HEK293 (cell line): ENCODE measurements around the gene FUBP3.

ENCODE experiments used
- ATF2 ChIP-seq: fragments of 450-650 bp; formaldehyde crosslinking; IDR thresholded peaks from 2 replicates; pipeline ENCODE4 v1.5.1; 2016; ENCODE audit warnings: missing biosample characterization, missing genetic modification characterization, low read depth
- GLIS1 ChIP-seq: fragments of 450-650 bp; formaldehyde crosslinking; IDR thresholded peaks from 2 replicates; pipeline ENCODE4 v1.5.1; 2016; ENCODE audit warnings: missing biosample characterization, missing genetic modification characterization
- KLF1 ChIP-seq: fragments of 450-650 bp; formaldehyde crosslinking; IDR thresholded peaks from 2 replicates; pipeline ENCODE4 v1.5.1; 2016; ENCODE audit warnings: missing biosample characterization, missing genetic modification characterization
- KLF17 ChIP-seq: fragments of 450-650 bp; formaldehyde crosslinking; IDR thresholded peaks from 2 replicates; pipeline ENCODE4 v1.5.1; 2016; ENCODE audit warnings: missing biosample characterization, missing genetic modification characterization
- MYNN ChIP-seq: fragments of 450-650 bp; formaldehyde crosslinking; IDR thresholded peaks from 2 replicates; pipeline ENCODE4 v1.5.1; 2016; ENCODE audit warnings: missing biosample characterization, missing genetic modification characterization, borderline replicate concordance
- OSR2 ChIP-seq: fragments of 450-650 bp; formaldehyde crosslinking; IDR thresholded peaks from 2 replicates; pipeline ENCODE4 v1.5.1; 2016; ENCODE audit warnings: missing biosample characterization, missing genetic modification characterization
- PRDM2 ChIP-seq: fragments of 450-650 bp; formaldehyde crosslinking; IDR thresholded peaks from 2 replicates; pipeline ENCODE4 v1.5.1; 2016; ENCODE audit warnings: missing biosample characterization, missing genetic modification characterization, borderline replicate concordance
- REPIN1 ChIP-seq: fragments of 450-650 bp; formaldehyde crosslinking; IDR thresholded peaks from 2 replicates; pipeline ENCODE4 v1.5.1; 2017; ENCODE audit warnings: missing biosample characterization, missing genetic modification characterization, low read depth
- SCRT1 ChIP-seq: fragments of 450-650 bp; formaldehyde crosslinking; IDR thresholded peaks from 2 replicates; pipeline ENCODE4 v1.5.1; 2016; ENCODE audit warnings: missing biosample characterization, missing genetic modification characterization, borderline replicate concordance
- YY1 ChIP-seq: fragments of 450-650 bp; formaldehyde crosslinking; IDR thresholded peaks from 2 replicates; pipeline ENCODE4 v1.5.1; 2018; ENCODE audit warnings: missing biosample characterization, missing genetic modification characterization
- ZNF138 ChIP-seq: fragments of 450-650 bp; formaldehyde crosslinking; IDR thresholded peaks from 2 replicates; pipeline ENCODE4 v1.5.1; 2016; ENCODE audit warnings: missing biosample characterization, missing genetic modification characterization, borderline replicate concordance
- ZNF155 ChIP-seq: fragments of 450-650 bp; formaldehyde crosslinking; IDR thresholded peaks from 2 replicates; pipeline ENCODE4 v1.5.1; 2016; ENCODE audit warnings: missing biosample characterization, missing genetic modification characterization
- ZNF174 ChIP-seq: fragments of 450-650 bp; formaldehyde crosslinking; IDR thresholded peaks from 2 replicates; pipeline ENCODE4 v1.5.0; 2017; ENCODE audit warnings: missing biosample characterization, mild to moderate bottlenecking, missing genetic modification characterization
- ZNF18 ChIP-seq: fragments of 450-650 bp; formaldehyde crosslinking; IDR thresholded peaks from 2 replicates; pipeline ENCODE4 v1.5.1; 2016; ENCODE audit warnings: missing biosample characterization, missing genetic modification characterization
- ZNF223 ChIP-seq: fragments of 450-650 bp; formaldehyde crosslinking; IDR thresholded peaks from 2 replicates; pipeline ENCODE4 v1.5.1; 2016; ENCODE audit warnings: missing biosample characterization, missing genetic modification characterization
- ZNF266 ChIP-seq: fragments of 450-650 bp; formaldehyde crosslinking; IDR thresholded peaks from 2 replicates; pipeline ENCODE4 v1.5.1; 2016; ENCODE audit warnings: missing biosample characterization, missing genetic modification characterization, low read depth
- ZNF292 ChIP-seq: fragments of 450-650 bp; formaldehyde crosslinking; IDR thresholded peaks from 2 replicates; pipeline ENCODE4 v1.5.1; 2016; ENCODE audit warnings: low read depth, missing biosample characterization, missing genetic modification characterization, borderline replicate concordance
- ZNF398 ChIP-seq: fragments of 450-650 bp; formaldehyde crosslinking; IDR thresholded peaks from 2 replicates; pipeline ENCODE4 v1.5.1; 2017; ENCODE audit warnings: missing biosample characterization, missing genetic modification characterization
- ZNF488 ChIP-seq: fragments of 450-650 bp; formaldehyde crosslinking; IDR thresholded peaks from 2 replicates; pipeline ENCODE4 v1.5.1; 2016; ENCODE audit warnings: missing biosample characterization, missing genetic modification characterization
- ZNF530 ChIP-seq: fragments of 450-650 bp; formaldehyde crosslinking; IDR thresholded peaks from 2 replicates; pipeline ENCODE4 v1.5.1; 2016; ENCODE audit warnings: low read depth, missing biosample characterization, missing genetic modification characterization
- ZNF585B ChIP-seq: fragments of 450-650 bp; formaldehyde crosslinking; IDR thresholded peaks from 2 replicates; pipeline ENCODE4 v1.5.1; 2016; ENCODE audit warnings: missing biosample characterization, missing genetic modification characterization
- ZNF600 ChIP-seq: fragments of 450-650 bp; formaldehyde crosslinking; IDR thresholded peaks from 2 replicates; pipeline ENCODE4 v1.5.1; 2016; ENCODE audit warnings: missing biosample characterization, missing genetic modification characterization
- ZNF621 ChIP-seq: fragments of 450-650 bp; formaldehyde crosslinking; IDR thresholded peaks from 2 replicates; pipeline ENCODE4 v1.5.1; 2017; ENCODE audit warnings: missing biosample characterization, missing genetic modification characterization
- ZNF768 ChIP-seq: fragments of 450-650 bp; formaldehyde crosslinking; IDR thresholded peaks from 2 replicates; pipeline ENCODE4 v1.5.1; 2018; ENCODE audit warnings: missing biosample characterization, mild to moderate bottlenecking, missing genetic modification characterization
- ZNF830 ChIP-seq: fragments of 450-650 bp; IDR thresholded peaks from 2 replicates; pipeline ENCODE4 v1.5.0; 2018; ENCODE audit warnings: missing biosample characterization, missing genetic modification characterization, low read depth, mild to moderate bottlenecking, moderate library complexity
- ZNF843 ChIP-seq: fragments of 450-650 bp; formaldehyde crosslinking; IDR thresholded peaks from 2 replicates; pipeline ENCODE4 v1.5.1; 2016; ENCODE audit warnings: missing biosample characterization, missing genetic modification characterization

FUBP3 gene

GRCh38 chr9:130680836-130681768, 101.7 kb downstream of the FUBP3 start (continued):
- TF ChIP-seq ZNF266 (no peak), ZNF18 (no peak), SCRT1 (tag by site-specific recombination) (no peak), KLF1 (tag by site-specific recombination) (peak; percentile 74), MYNN (no peak), ZNF843 (tag by site-specific recombination) (no peak), ZNF600 (tag by site-specific recombination) (no peak), YY1 (tag by site-specific recombination) (no peak), ZNF768 (tag by site-specific recombination) (no peak), ATF2 (tag by site-specific recombination) (no peak), ZNF585B (tag by site-specific recombination) (no peak), ZNF488 (tag by site-specific recombination) (no peak), ZNF398 (tag by site-specific recombination) (no peak), ZNF530 (tag by site-specific recombination) (no peak), ZNF223 (tag by site-specific recombination) (no peak), KLF17 (tag by site-specific recombination) (peak; percentile 77), OSR2 (no peak), ZNF830 (tag by site-specific recombination) (no peak), ZNF174 (tag by site-specific recombination) (no peak), ZNF621 (tag by site-specific recombination) (no peak), ZNF138 (no peak), ZNF292 (tag by site-specific recombination) (no peak), PRDM2 (tag by site-specific recombination) (no peak), REPIN1 (tag by site-specific recombination) (no peak), ZNF155 (tag by site-specific recombination) (no peak), GLIS1 (tag by site-specific recombination) (peak; percentile 66)
